GM03348 (cell line): ENCODE measurements around the gene TMEM115.

Experiments used
- DNase-seq: peaks from one replicate; pipeline ENCODE4 v3.0.0; 2012; ENCODE audit warnings: low spot score

TMEM115 gene

GRCh38 chr3:50353245-50354004 is 5.9 kb downstream of the TMEM115 start:
- DNase-seq, result no peak

GRCh38 chr3:50352781-50353180 is 6.5 kb downstream of the TMEM115 start:
- no peak for DNase-seq

- no peak for DNase-seq
Observed at GRCh38 chr3:50351323-50351697, 8.0 kb downstream of the TMEM115 start.

- DNase-seq, result peak; percentile 97
Observed at GRCh38 chr3:50350527-50351322, 8.6 kb downstream of the TMEM115 start, which contains the start of the genes CYB561D2 and NPRL2. TSS of gene CYB561D2 (plus strand) at chr3:50350862. CDS start at chr3:50351434, 572 bp downstream. TSS of gene NPRL2 (minus strand) at chr3:50350775. CDS start at chr3:50350652, 123 bp downstream.

DNA sequence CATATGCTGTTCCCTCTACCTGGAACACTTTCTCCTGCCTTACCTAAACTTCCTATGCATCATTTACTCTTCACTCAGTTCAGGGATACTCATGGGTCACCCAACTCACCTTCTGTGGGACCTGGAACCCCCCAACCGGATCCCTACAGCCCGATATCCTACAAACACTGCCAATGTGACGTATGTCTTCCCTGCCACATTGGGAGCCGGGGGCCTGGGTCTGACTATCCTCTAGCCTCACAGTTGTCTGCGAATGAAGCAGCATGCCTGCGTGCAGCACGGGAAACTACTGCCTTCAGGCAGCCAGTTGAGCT is 9.2 kb downstream of the TMEM115 start:
- DNase-seq, result no peak

DNA sequence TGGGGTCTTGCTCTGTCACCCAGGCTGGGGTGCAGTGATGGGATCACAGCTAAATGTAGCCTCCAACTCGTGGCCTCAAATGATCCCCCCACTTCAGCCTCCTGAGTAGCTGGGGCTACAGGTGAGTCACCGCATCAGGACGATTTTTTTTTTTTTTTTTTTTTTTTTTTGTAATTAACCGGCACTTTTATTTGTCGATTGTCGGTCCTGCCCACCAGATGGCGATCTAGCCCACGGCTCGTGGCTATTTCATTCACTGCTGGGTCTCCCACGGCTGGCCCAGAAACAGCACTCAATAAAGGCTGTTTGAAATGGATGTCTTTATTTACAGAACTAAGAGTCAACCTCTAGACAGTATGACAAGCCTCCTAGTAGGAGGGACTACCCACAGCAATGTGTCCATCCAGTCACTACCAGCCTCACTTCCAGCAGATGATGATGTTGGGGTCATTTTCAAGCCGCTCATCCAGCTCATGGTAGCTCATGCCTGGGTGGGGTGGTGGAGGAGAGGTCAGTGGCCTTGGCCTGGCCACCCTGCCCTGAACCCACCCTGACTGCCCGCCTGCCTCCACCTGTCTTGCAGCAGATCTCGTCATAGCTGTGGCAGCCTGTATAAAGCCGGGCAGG is 12.0 kb downstream of the TMEM115 start:
- DNase-seq, result peak; percentile 77

- peak; percentile 95 for DNase-seq
Observed at GRCh38 chr3:50345586-50346234, 13.6 kb downstream of the TMEM115 start, which contains the start of gene ZMYND10. TSS of gene ZMYND10 (minus strand) at chr3:50345732. CDS start at chr3:50345579, 153 bp downstream.

DNA sequence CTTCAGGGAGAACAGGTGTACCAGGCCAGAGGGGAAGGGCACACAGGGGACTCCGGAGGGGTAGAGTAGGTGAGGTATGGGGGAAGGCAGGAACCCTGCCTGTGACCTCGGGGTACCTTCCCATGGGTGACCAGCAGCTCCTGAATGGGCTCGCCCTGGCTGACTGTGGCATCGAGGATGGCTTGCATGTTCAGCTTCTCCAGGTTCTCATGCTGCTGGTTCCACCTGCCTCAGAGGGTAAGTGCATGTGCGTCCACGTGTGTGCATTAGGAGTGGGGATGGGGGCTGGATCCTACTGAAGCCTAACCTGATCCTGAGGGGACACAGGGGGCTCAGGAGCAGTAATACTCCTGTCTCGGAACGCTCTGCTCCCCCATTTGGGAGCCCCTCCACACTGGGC is 14.3 kb downstream of the TMEM115 start:
- no peak for DNase-seq

- no peak for DNase-seq
Observed at GRCh38 chr3:50342813-50343633, 16.3 kb downstream of the TMEM115 start.

GRCh38 chr3:50341996-50342650 is 17.2 kb downstream of the TMEM115 start:
- DNase-seq, result no peak

GRCh38 chr3:50341537-50341936 is 17.8 kb downstream of the TMEM115 start:
- no peak for DNase-seq

GRCh38 chr3:50340448-50341329 is 18.6 kb downstream of the TMEM115 start, which contains the start of gene RASSF1:
TSS of gene RASSF1 (minus strand) at chr3:50340836. CDS start at chr3:50340805, 31 bp downstream.
- peak; percentile 87 for DNase-seq

GRCh38 chr3:50340147-50340447 is 19.2 kb downstream of the TMEM115 start:
- no peak for DNase-seq

DNA sequence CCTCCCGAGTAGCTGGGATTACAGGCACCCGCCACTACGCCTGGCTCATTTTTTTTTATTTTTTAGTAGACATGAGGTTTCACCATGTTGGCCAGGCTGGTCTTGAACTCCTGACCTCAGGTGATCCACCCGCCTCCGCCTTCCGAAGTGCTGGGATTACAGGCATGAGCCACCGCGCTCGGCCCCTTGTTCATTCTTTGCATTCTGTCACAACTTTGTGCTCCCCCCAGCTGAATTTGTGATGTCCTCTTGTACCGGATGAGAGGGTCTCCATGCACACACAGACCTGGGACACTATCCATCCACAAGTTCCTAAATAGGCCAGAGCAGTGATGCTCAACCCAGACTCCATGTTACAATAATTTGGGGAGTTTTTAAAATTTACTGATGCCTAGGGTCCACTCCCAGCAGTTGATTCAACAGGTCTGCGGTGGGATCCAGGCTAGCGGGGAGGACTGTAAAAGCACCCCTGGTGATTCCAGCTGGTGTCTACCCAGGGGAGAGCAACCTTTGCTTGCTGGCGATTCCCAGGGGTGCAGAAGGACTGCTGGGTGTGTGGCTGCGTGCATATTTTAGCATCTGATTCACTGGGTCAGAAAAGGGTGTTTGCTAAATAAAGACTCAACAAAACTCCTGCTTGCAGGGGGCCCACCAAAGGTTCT is 19.7 kb downstream of the TMEM115 start:
- DNase-seq, result peak; percentile 55

DNA sequence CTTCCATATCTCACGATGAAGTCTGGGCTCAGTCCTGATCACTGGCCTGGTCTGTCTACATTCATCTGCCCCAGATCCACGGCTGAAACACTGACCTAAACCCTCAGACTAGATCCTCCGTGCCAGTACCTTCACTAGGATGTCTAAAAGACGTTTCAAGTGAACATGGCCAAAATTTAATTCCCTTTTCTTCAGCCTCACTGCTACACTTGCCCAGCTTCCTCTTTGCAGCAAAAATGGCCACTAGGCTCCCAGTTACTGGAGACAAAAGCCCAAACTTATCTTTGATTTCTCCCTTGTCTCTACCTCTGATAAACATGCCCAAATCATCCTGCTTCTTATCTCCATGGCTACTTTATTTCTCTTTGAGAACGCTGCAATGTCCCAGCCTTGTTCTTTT is 20.4 kb downstream of the TMEM115 start:
- no peak for DNase-seq

DNA sequence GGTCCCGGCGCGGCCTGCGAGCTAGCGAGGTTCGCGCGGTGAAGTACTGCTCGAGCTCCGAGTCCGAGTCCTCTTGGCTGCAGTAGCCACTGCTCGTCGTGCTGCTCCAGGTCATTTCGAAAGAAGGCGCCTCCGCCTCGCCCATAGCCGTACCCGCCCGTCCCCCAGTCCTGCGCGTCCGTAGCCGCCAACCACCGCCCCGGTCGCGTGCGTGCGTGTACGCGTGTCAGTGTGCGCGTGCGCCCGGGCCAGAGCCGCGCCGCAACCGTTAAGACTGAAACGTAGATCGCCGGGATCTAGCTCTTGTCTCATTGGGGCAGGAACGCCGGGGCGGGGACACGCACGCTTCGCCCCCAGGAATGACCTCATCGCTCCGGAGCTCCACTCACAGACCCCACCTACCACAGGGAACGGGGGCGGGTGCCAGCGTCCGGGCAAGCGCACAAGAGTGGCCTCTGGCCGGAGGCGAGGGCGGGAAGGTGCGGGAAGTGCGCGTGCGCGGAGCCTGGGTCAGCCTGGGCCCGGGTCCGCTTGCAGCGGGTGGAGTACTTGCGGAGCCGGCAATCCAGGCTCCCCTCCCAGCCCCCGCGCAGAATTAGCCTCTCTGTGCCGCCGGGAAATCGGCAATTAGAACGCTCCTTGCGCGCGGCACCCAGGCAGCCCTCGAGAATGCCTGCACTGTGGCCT is 22.0 kb downstream of the TMEM115 start:
- DNase-seq, result peak; percentile 98

DNA sequence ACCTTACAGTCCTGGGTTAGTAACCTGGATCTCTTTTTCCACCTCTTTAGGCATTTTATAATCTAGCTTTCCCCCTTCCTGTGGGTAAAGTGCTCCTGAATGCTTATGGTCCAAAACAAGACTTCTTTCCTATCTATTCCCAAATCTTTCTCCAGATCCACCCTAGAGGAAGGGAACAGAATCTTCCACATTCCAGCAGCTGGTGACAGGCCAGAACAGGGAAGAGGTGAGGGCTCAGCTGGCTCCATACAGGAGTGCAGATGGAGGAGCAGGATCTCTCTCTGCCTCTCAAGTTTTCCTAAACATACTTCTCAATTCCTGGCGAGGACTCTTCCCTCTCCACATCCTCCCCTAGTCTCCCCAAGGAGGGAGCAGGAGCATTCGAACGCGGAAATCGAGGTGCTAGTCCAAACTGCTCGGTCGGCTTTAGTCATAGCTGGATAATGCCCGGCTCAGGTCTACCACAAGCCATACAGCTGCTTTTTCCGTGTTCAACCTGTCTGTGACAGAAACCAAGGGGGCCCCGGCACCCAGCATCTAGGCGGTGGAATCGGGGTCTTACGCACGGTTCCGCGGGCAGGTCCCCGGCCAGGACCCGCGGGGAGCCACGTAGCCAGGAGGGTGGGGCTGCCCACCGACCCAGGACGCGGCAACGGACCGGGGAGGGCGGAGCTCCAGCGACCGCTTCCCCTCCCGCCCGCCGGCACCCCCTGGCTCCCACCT is 22.7 kb downstream of the TMEM115 start:
- peak; percentile 35 for DNase-seq
